ENCODE data around the gene SPAG9.
A peak's percentile ranks its signal among the peaks of the same experiment; 100 is the strongest.
"Not testable (repeated sequence)": the region's sequence is repeated elsewhere in the genome, so short reads cannot be mapped to it uniquely, and the experiment has no call there.

The SPAG9 gene

GRCh38 chr17:50947782-50948543 lies 172.7 kb downstream of the SPAG9 start:
- H3K4me1 ChIP-seq (ENCODE audit: insufficient read depth, low read length) = peaks cover 41% of the 10 kb centered on the region
- H3K36me3 ChIP-seq (ENCODE audit: insufficient read depth, low read length) = no peaks in the 10 kb centered on the region
- no peak overlapping the region for H3K9ac ChIP-seq (ENCODE audit: low read depth, low read length)
- H3K9me3 ChIP-seq (ENCODE audit: control insufficient read depth, insufficient read depth, low read length) = no peaks in the 10 kb centered on the region

- Histone ChIP-seq H3K9ac (ENCODE audit: low read depth, low read length) (no peak overlapping the region), H3K9me3 (ENCODE audit: control insufficient read depth, insufficient read depth, low read length) (no peaks in the 10 kb centered on the region), H3K4me1 (ENCODE audit: insufficient read depth, low read length) (peaks cover 40% of the 10 kb centered on the region), H3K36me3 (ENCODE audit: insufficient read depth, low read length) (no peaks in the 10 kb centered on the region)
Measured at GRCh38 chr17:50946891-50947781, 173.5 kb downstream of the SPAG9 start.

- no peaks in the 10 kb centered on the region for H3K9me3 ChIP-seq (ENCODE audit: control insufficient read depth, insufficient read depth, low read length)
- H3K36me3 ChIP-seq (ENCODE audit: insufficient read depth, low read length) = no peaks in the 10 kb centered on the region
- no peak overlapping the region for H3K9ac ChIP-seq (ENCODE audit: low read depth, low read length)
- H3K4me1 ChIP-seq (ENCODE audit: insufficient read depth, low read length) = peaks cover 40% of the 10 kb centered on the region
Measured at GRCh38 chr17:50946223-50946890, 174.3 kb downstream of the SPAG9 start.

GRCh38 chr17:50945779-50946222 lies 174.9 kb downstream of the SPAG9 start:
- Histone ChIP-seq H3K4me1 (ENCODE audit: insufficient read depth, low read length) (peaks cover 38% of the 10 kb centered on the region), H3K9ac (ENCODE audit: low read depth, low read length) (no peak overlapping the region), H3K9me3 (ENCODE audit: control insufficient read depth, insufficient read depth, low read length) (no peaks in the 10 kb centered on the region), H3K36me3 (ENCODE audit: insufficient read depth, low read length) (no peaks in the 10 kb centered on the region)

- peaks cover 32% of the 10 kb centered on the region for H3K4me1 ChIP-seq (ENCODE audit: insufficient read depth, low read length)
- no peak overlapping the region for H3K9ac ChIP-seq (ENCODE audit: low read depth, low read length)
- H3K9me3 ChIP-seq (ENCODE audit: control insufficient read depth, insufficient read depth, low read length) = no peaks in the 10 kb centered on the region
- no peaks in the 10 kb centered on the region for H3K36me3 ChIP-seq (ENCODE audit: insufficient read depth, low read length)
Measured at GRCh38 chr17:50944902-50945720, 175.6 kb downstream of the SPAG9 start.

GRCh38 chr17:50944054-50944901 lies 176.4 kb downstream of the SPAG9 start:
- H3K4me1 ChIP-seq (ENCODE audit: insufficient read depth, low read length) = peaks cover 24% of the 10 kb centered on the region; the same call in 1 of the 2 replicates
- peak overlapping the region; percentile 59; the same call in 1 of the 2 replicates for H3K9ac ChIP-seq (ENCODE audit: low read depth, low read length)
- H3K36me3 ChIP-seq (ENCODE audit: insufficient read depth, low read length) = no peaks in the 10 kb centered on the region
- no peaks in the 10 kb centered on the region for H3K9me3 ChIP-seq (ENCODE audit: control insufficient read depth, insufficient read depth, low read length)

- Histone ChIP-seq H3K36me3 (ENCODE audit: insufficient read depth, low read length) (no peaks in the 10 kb centered on the region), H3K9ac (ENCODE audit: low read depth, low read length) (no peak overlapping the region), H3K4me1 (ENCODE audit: insufficient read depth, low read length) (peaks cover 18% of the 10 kb centered on the region; the same call in 1 of the 2 replicates), H3K9me3 (ENCODE audit: control insufficient read depth, insufficient read depth, low read length) (no peaks in the 10 kb centered on the region)
Measured at GRCh38 chr17:50943575-50943933, 177.1 kb downstream of the SPAG9 start.

- H3K9me3 ChIP-seq (ENCODE audit: control insufficient read depth, insufficient read depth, low read length); H3K36me3 ChIP-seq (ENCODE audit: insufficient read depth, low read length); H3K4me1 ChIP-seq (ENCODE audit: insufficient read depth, low read length); H3K9ac ChIP-seq (ENCODE audit: low read depth, low read length): not testable (repeated sequence)
Measured at GRCh38 chr17:50941676-50942048, 179.0 kb downstream of the SPAG9 start.

GRCh38 chr17:50939795-50940684 lies 180.6 kb downstream of the SPAG9 start:
- no peaks in the 10 kb centered on the region for H3K9me3 ChIP-seq (ENCODE audit: control insufficient read depth, insufficient read depth, low read length)
- H3K4me1 ChIP-seq (ENCODE audit: insufficient read depth, low read length) = peaks cover 6% of the 10 kb centered on the region; the same call in 1 of the 2 replicates
- no peak overlapping the region for H3K9ac ChIP-seq (ENCODE audit: low read depth, low read length)
- no peaks in the 10 kb centered on the region for H3K36me3 ChIP-seq (ENCODE audit: insufficient read depth, low read length)

- Histone ChIP-seq H3K9ac (ENCODE audit: low read depth, low read length) (no peak overlapping the region), H3K36me3 (ENCODE audit: insufficient read depth, low read length) (no peaks in the 10 kb centered on the region), H3K9me3 (ENCODE audit: control insufficient read depth, insufficient read depth, low read length) (no peaks in the 10 kb centered on the region), H3K4me1 (ENCODE audit: insufficient read depth, low read length) (peaks cover 6% of the 10 kb centered on the region; the same call in 1 of the 2 replicates)
Measured at GRCh38 chr17:50939542-50939794, 181.2 kb downstream of the SPAG9 start.

- no peaks in the 10 kb centered on the region for H3K9me3 ChIP-seq (ENCODE audit: control insufficient read depth, insufficient read depth, low read length)
- H3K36me3 ChIP-seq (ENCODE audit: insufficient read depth, low read length) = no peaks in the 10 kb centered on the region
- no peak overlapping the region for H3K9ac ChIP-seq (ENCODE audit: low read depth, low read length)
Measured at GRCh38 chr17:50938821-50939541, 181.7 kb downstream of the SPAG9 start.

GRCh38 chr17:50935996-50936266 lies 184.7 kb downstream of the SPAG9 start:
- H3K4me1 ChIP-seq (ENCODE audit: insufficient read depth, low read length) = no peaks in the 10 kb centered on the region; the same call in 1 of the 2 replicates
- no peaks in the 10 kb centered on the region for H3K9me3 ChIP-seq (ENCODE audit: control insufficient read depth, insufficient read depth, low read length)
- no peaks in the 10 kb centered on the region for H3K36me3 ChIP-seq (ENCODE audit: insufficient read depth, low read length)
- no peak overlapping the region for H3K9ac ChIP-seq (ENCODE audit: low read depth, low read length)

More at GRCh38 chr17:50938821-50939541, 181.7 kb downstream of the SPAG9 start:
- peaks cover 4% of the 10 kb centered on the region; the same call in 1 of the 2 replicates for H3K4me1 ChIP-seq (ENCODE audit: insufficient read depth, low read length)

Measured in ES-I3 (cell line).